ENCODE measurements around the gene RCAN2.

DNA sequence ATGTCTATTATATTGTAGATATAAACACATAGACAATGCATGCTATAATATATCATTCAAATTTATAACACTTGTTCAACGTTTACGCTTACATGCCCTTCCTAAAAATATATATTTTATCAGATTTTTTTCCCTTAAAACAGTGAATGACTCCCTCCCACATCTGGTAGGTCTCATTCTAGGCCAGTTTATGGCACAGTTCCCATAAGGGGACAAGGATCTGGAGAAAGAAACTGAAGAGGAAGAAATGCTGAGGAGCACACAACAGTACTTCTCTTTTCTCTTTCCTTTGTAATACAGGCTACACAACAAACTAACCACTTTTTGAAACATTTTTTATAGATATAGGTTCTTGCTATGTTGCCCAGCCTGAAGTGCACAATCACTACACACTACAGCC, 48.6 kb upstream of the RCAN2 start:
- TF ChIP-seq, protein P1, sequence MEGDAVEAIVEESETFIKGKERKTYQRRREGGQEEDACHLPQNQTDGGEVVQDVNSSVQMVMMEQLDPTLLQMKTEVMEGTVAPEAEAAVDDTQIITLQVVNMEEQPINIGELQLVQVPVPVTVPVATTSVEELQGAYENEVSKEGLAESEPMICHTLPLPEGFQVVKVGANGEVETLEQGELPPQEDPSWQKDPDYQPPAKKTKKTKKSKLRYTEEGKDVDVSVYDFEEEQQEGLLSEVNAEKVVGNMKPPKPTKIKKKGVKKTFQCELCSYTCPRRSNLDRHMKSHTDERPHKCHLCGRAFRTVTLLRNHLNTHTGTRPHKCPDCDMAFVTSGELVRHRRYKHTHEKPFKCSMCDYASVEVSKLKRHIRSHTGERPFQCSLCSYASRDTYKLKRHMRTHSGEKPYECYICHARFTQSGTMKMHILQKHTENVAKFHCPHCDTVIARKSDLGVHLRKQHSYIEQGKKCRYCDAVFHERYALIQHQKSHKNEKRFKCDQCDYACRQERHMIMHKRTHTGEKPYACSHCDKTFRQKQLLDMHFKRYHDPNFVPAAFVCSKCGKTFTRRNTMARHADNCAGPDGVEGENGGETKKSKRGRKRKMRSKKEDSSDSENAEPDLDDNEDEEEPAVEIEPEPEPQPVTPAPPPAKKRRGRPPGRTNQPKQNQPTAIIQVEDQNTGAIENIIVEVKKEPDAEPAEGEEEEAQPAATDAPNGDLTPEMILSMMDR (conservative IDR thresholded peaks at IDR 0.05; ENCODE audit: low read length), result no peak
- no peak for TF ChIP-seq EZH2phosphoT487 (IDR thresholded peaks at IDR 0.05; ENCODE audit: borderline replicate concordance, low read depth, low read length)

All from OCI-LY7 (cell line).